Medulla oblongata (tissue), 1 donor: Measurements from ENCODE around the gene RAMP3.
A peak's percentile ranks its signal among the peaks of the same experiment; 100 is the strongest.
"Not testable (repeated sequence)": the region's sequence is repeated elsewhere in the genome, so short reads cannot be mapped to it uniquely, and the experiment has no call there.

Experiments used
- DNase-seq: peaks from one replicate; pipeline ENCODE4 v3.0.0-alpha.2; 2015; ENCODE audit errors: extremely low spot score

Gene RAMP3, protein sequence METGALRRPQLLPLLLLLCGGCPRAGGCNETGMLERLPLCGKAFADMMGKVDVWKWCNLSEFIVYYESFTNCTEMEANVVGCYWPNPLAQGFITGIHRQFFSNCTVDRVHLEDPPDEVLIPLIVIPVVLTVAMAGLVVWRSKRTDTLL

GRCh38 chr7:45157653-45158401 is at the start of gene RAMP3:
RAMP3 (plus strand) TSS chr7:45157791; CDS start chr7:45157829, 38 bp downstream.
- DNase-seq = no peak

DNA sequence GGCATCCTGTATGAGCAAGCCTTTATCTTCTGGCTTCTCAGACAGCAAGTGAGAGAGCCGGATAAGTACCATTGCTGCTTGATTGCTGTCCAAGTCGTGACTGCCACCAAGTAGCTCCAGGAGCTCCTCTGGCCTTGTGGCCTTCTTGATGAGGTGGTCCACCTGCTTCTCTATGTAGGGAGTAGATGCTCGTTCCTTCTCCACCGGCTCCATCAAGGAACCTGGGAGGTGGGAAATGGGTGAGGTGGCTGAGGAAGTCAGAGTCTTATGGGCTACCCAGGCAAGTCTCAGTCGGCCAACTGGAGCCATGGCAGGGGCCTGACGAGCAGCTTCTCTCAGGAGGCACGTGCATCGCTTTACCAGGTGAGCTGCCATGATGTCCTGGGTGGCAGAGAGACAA is 48.7 kb upstream of the RAMP3 start:
- no peak for DNase-seq

- peak; percentile 98 for DNase-seq
Observed at GRCh38 chr7:45111298-45112223, 46.0 kb upstream of the RAMP3 start, which contains the start of gene TBRG4. TBRG4 (minus strand) TSS chr7:45111697; CDS start chr7:45109237, 2,460 bp downstream.

GRCh38 chr7:45112648-45113047 is 44.9 kb upstream of the RAMP3 start:
- no peak for DNase-seq

- DNase-seq = not testable (repeated sequence)
Observed at GRCh38 chr7:45114257-45114656, 43.3 kb upstream of the RAMP3 start.

DNA sequence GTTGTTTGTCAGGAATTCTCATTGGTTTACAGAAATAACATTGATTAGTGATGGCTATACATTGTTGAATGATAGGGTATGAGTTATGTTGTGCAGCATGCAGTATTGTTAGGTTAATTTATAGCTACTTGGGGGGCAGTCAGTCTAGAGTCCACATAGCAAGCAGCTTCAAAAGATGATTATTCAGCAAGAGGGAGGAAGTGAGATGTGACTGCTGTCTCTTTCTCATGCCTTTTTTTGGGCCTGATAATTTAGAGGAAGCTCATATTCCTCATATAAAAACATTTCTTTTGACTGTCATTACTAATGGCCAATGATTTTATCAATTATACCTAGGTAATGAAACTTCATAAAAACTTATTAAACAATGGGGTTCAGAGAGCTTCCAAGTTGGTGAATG is 42.7 kb upstream of the RAMP3 start:
- DNase-seq = no peak

DNA sequence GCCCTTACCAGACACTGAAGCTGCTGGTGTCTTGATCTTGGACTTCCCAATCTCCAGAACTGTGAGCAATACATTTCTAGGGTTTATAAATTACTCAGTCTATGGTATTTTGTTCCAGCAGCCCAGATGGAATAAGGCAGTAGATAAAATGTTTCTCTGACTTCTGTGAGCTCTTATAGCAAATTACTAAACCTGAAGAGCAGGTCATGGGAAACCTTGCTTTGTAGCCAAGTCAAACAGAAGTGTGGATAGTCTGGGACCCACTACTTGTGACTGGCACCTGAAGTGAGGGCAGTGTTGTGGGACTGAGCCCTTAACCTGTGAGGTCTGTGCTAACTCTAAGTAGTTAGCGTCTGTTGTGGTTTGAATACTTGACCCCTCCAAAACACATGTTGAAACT is 41.5 kb upstream of the RAMP3 start:
- no peak for DNase-seq

- no peak for DNase-seq
Observed at GRCh38 chr7:45117582-45117981, 40.0 kb upstream of the RAMP3 start.

- no peak for DNase-seq
Observed at GRCh38 chr7:45118292-45118691, 39.3 kb upstream of the RAMP3 start.

GRCh38 chr7:45118889-45119331 is 38.7 kb upstream of the RAMP3 start:
- no peak for DNase-seq

DNA sequence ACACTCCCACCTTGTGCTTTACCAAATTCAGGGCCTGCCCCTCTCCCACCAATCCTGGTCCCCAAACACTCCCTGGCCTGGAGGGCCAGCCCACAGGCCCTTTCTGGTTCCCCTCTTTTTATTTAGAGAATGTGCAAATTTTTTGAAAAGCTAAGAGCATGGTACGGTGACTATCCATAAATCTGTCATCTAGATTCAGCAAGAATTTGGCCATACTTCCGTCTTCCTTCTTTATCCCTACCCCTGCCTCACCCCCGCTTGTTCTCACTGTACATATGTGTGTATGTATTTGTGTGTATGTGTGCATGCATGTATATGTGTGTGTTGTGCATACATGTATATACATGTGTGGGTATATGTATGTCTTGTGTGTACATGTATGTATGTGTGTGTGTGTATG is 38.0 kb upstream of the RAMP3 start:
- no peak for DNase-seq

DNA sequence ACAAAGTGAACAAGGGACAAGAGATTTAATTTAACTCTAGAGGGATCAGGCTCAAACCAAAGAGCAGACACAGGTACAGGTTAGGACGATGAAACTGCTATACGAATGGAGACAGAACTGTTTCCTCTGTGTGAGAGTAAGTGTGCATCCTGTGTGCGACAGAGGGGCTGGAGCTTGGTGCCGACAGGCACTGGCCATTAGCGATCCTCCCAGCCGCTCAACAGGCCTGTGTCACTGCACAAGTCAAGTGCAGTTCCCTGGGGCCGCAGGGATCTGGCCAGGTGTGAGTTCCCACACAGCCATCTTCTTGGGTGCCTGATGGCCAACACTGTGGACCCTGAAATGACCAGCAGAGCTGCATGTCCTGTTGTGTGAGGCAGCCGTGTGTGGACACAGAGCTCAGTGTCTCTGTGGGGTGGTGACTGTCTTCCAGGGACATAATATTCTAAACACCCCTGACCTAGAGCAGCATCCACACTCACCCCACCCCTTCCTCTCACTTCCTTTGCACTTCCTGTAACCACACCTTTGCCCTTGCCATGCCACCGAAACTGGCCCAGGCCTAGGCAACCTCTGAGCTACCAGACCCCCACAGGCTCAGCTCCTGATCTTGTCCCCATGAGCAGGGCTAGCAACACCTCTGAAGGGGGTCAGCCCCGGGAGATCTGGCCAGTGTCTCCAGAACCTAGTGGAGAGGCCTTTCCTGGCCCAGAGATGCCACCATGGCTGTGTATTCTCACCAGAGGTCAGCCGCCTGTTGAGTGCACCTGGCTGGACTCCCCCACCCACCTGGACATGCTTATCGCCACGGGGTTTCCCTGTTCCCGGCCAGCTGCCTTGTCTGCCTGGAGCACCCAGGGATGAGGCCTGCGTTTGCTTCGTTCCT is 34.4 kb upstream of the RAMP3 start:
- no peak for DNase-seq

GRCh38 chr7:45123913-45124710 is 33.5 kb upstream of the RAMP3 start:
- DNase-seq = no peak

- no peak for DNase-seq
Observed at GRCh38 chr7:45125193-45125904, 32.2 kb upstream of the RAMP3 start.

DNA sequence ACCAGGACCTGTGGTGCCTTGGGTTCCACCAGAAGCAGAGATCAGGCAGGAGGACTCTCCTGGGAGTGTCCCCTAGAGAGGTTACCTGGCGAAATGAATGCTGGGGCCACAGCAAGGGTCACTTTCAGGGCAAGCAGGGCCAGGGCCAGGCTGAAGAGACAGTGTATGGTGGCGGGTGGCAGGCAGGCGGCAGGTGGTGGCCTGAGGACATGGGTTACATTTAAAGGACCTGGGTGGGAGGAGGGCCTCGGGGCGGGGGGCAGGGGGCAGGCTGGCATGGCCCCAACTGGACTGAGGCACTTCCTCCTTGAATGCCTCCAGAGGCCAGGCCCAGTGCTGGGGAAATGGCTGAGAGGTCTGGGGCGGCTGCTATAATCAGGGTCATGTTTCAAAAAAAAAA is 31.4 kb upstream of the RAMP3 start:
- no peak for DNase-seq

GRCh38 chr7:45126920-45127319 is 30.7 kb upstream of the RAMP3 start:
- no peak for DNase-seq

DNA sequence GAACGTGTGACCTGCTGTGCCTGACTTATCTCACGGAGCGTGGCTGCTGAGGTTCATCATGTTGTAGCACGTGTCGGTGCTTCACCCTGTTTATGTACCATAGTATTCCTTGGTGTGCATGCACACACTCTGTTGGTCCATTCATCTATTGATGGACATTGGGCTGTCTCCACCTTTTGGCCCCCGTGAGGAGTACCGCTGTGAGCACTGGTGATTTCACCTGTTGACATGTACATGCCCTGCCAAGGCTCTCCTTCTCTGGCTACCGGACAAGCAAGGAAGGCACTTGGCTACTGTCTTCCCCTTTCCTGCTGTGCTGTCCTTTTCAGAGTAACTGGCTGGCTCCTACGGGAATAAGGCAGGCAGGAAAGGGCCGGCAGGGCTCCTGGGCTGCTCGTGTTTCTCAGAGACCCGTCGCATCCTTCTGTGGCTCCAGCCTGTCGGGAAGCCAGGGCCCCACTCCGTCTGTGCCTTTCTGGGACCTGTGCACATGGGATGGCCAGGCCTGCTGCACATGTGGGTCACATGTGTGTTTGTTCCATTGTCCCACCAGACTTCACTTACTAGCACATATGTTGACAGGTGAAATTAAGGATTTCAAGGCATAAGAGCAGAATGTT is 28.3 kb upstream of the RAMP3 start:
- no peak for DNase-seq

- no peak for DNase-seq
Observed at GRCh38 chr7:45129906-45130305, 27.7 kb upstream of the RAMP3 start.

GRCh38 chr7:45130910-45131309 is 26.7 kb upstream of the RAMP3 start:
- no peak for DNase-seq
